SK-N-SH (cell line): ENCODE measurements around the gene JCHAIN. TPM values are rescaled to one million over a fixed set of nuclear protein-coding genes. Genes with fewer than 3 reads are reported as not detected.

ENCODE experiments used
- CTCF ChIA-PET: fragments of 300-600, 350-600 bp; formaldehyde crosslinking; extraction: SDS; loops from one replicate; lab custom pipeline; 2021; lab: Yijun Ruan, JAX
- POLR2A ChIA-PET: fragments of 350-600 bp; sonication (Branson Sonifier 250); formaldehyde crosslinking; extraction: SDS; loops from one replicate; lab custom pipeline; 2020; ENCODE audit warnings: antibody characterized with exemption, inconsistent platforms; lab: Yijun Ruan, JAX
- DNase-seq: peaks from one replicate; pipeline ENCODE4 v3.0.0; 2012
- H2AFZ ChIP-seq: fragments of 200-600 bp; sonication (generic); 2 replicates; pipeline ENCODE4 v1.8.1; 2016; ENCODE audit warnings: antibody characterized with exemption, mild to moderate bottlenecking, low read depth
- H3F3A ChIP-seq: fragments of 200-600 bp; sonication (generic); replicated peaks from 2 replicates; pipeline ENCODE3; 2016; ENCODE audit warnings: antibody characterized with exemption, mild to moderate bottlenecking; ENCODE audit not compliant: insufficient read depth
- H3K27ac ChIP-seq, 2 experiments: fragments of 200-500 bp in 1 of 2; fragments of 200-600 bp in 1 of 2; sonication (Bioruptor generic) in 1 of 2; sonication (generic), shearing (Covaris generic) in 1 of 2; 2 replicates each; pipeline versions ENCODE4 v1.5.1 to v1.6.1; 2014 to 2016; ENCODE audit warnings: low read depth in 2 of 2, inconsistent platforms in 1 of 2, low read length in 1 of 2, mild to moderate bottlenecking in 1 of 2, mixed read lengths in 1 of 2
- H3K27me3 ChIP-seq: fragments of 200-600 bp; sonication (generic), shearing (Covaris generic); 2 replicates; pipeline ENCODE4 v1.6.1; 2016; ENCODE audit warnings: mixed run types; ENCODE audit not compliant: insufficient read depth
- H3K36me3 ChIP-seq, 2 experiments: fragments of 200-500 bp in 1 of 2; fragments of 200-600 bp in 1 of 2; sonication (Bioruptor generic) in 1 of 2; sonication (generic) in 1 of 2; replicated peaks in 1 of 2; 2 replicates each; pipeline versions ENCODE3 to v1.5.1; 2014 to 2016; ENCODE audit warnings: low read length in 1 of 2, mild to moderate bottlenecking in 1 of 2; ENCODE audit not compliant: insufficient read depth in 2 of 2, control insufficient read depth in 1 of 2
- H3K4me1 ChIP-seq, 2 experiments: fragments of 200-500 bp in 1 of 2; fragments of 200-600 bp in 1 of 2; sonication (Bioruptor generic) in 1 of 2; sonication (generic), shearing (Covaris generic) in 1 of 2; 2 replicates each; pipeline versions ENCODE4 v1.5.1 to v1.6.1; 2014 to 2016; ENCODE audit warnings: low read depth in 1 of 2, low read length in 1 of 2, mixed run types in 1 of 2; ENCODE audit not compliant: insufficient read depth in 2 of 2, control insufficient read depth in 1 of 2
- H3K4me2 ChIP-seq: fragments of 200-600 bp; sonication (generic), shearing (Covaris generic); 2 replicates; pipeline ENCODE4 v1.6.1; 2017; ENCODE audit warnings: mixed run types
- H3K4me3 ChIP-seq, 2 experiments: fragments of 200-500 bp in 1 of 2; fragments of 200-600 bp in 1 of 2; sonication (Bioruptor generic) in 1 of 2; sonication (generic), shearing (Covaris generic) in 1 of 2; 2 replicates each; pipeline versions ENCODE4 v1.5.1 to v1.8.1; 2014 to 2016; ENCODE audit warnings: low read depth in 2 of 2, inconsistent platforms in 1 of 2, low read length in 1 of 2, mild to moderate bottlenecking in 1 of 2, mixed read lengths in 1 of 2, moderate library complexity in 1 of 2
- H3K79me2 ChIP-seq: fragments of 200-600 bp; sonication (generic); 2 replicates; pipeline ENCODE4 v1.8.1; 2017; ENCODE audit warnings: mild to moderate bottlenecking; ENCODE audit not compliant: insufficient read depth
- H3K9ac ChIP-seq: fragments of 200-600 bp; sonication (generic); 2 replicates; pipeline ENCODE4 v1.6.1; 2017; ENCODE audit warnings: mixed run types
- H3K9me2 ChIP-seq: fragments of 200-600 bp; sonication (generic); 2 replicates; pipeline ENCODE4 v1.6.1; 2017; ENCODE audit warnings: mixed run types
- H3K9me3 ChIP-seq: fragments of 200-600 bp; sonication (generic); 2 replicates; pipeline ENCODE4 v1.6.1; 2017; ENCODE audit warnings: mixed run types, mild to moderate bottlenecking, moderate library complexity
- H4K20me1 ChIP-seq: fragments of 200-600 bp; sonication (generic); 2 replicates; pipeline ENCODE4 v1.6.1; 2017; ENCODE audit warnings: mild to moderate bottlenecking, mixed run types; ENCODE audit not compliant: insufficient read depth
- CTCF ChIP-seq: fragments of 200-600 bp; sonication (generic); IDR thresholded peaks from 2 replicates; pipeline ENCODE4 v1.6.1; 2017; ENCODE audit warnings: antibody characterized with exemption, mild to moderate bottlenecking, moderate library complexity
- FOXJ3 ChIP-seq: sonication (generic); formaldehyde crosslinking; IDR thresholded peaks from 2 replicates; pipeline ENCODE4 v1.5.1; 2020; ENCODE audit warnings: mild to moderate bottlenecking, missing genetic modification reagents
- GABPA ChIP-seq: IDR thresholded peaks from 2 replicates; pipeline ENCODE4 v1.4.0; 2012; ENCODE audit warnings: low read depth, mild to moderate bottlenecking
- GATA2 ChIP-seq: sonication (generic); formaldehyde crosslinking; IDR thresholded peaks from 2 replicates; pipeline ENCODE4 v1.5.0; 2020; ENCODE audit warnings: mild to moderate bottlenecking, missing genetic modification reagents
- MXI1 ChIP-seq: IDR thresholded peaks from 2 replicates; pipeline ENCODE4 v1.6.1; 2012; ENCODE audit warnings: mild to moderate bottlenecking, low read depth, low read length, improper control_type of control experiment
- NFIC ChIP-seq: IDR thresholded peaks from 2 replicates; pipeline ENCODE4 v1.4.0; 2012; ENCODE audit warnings: borderline replicate concordance
- PBX3 ChIP-seq: IDR thresholded peaks from 2 replicates; pipeline ENCODE4; 2012
- REST ChIP-seq: IDR thresholded peaks from 2 replicates; pipeline ENCODE4 v1.6.1; 2012; ENCODE audit warnings: mild to moderate bottlenecking, low read depth, low read length, moderate library complexity
- TCF12 ChIP-seq: IDR thresholded peaks from 2 replicates; pipeline ENCODE4 v1.4.0; 2012
- USF1 ChIP-seq: IDR thresholded peaks from 2 replicates; pipeline ENCODE4 v1.4.0; 2012; ENCODE audit warnings: low read depth, borderline replicate concordance
- USF2 ChIP-seq: fragments of 150-350 bp; IDR thresholded peaks from 2 replicates; pipeline ENCODE4 v1.6.1; 2017; ENCODE audit warnings: antibody characterized with exemption, low read length, low read depth, borderline replicate concordance
- WGBS: methylation state at CpG from one replicate; pipeline ENCODE4 v1.1.6; 2017; ENCODE audit warnings: low lambda C conversion rate; 5-methylcytosine and 5-hydroxymethylcytosine counted together
- polyA plus RNA-seq, 3 experiments: library from polyadenylated mRNA; depleted of rRNA; stranded (reverse); fragments of >200 nt; gene quantifications; 2 replicates each; pipeline ENCODE4 v1.2.3, GENCODE V29; 2012

JCHAIN gene
- polyA plus RNA-seq, 1 of the 3 experiments (the other 2 are of a cell fraction): 1.1 TPM

GRCh38 chr4:70712604-70713452 lies 46.5 kb upstream of the JCHAIN start:
- WGBS: 94% methylated on average over 7 of the region's 7 CpGs
- Histone ChIP-seq H3K4me2 (no peak overlapping the region), H3K27ac (no peak overlapping the region), H3K9me3 (no peaks in the 10 kb centered on the region), H3K4me1 (no peaks in the 10 kb centered on the region), H3K9me2 (no peaks in the 10 kb centered on the region), H3F3A (no peaks in the 10 kb centered on the region), H2AFZ (no peak overlapping the region), H3K27me3 (no peaks in the 10 kb centered on the region), H4K20me1 (no peaks in the 10 kb centered on the region), H3K4me3 (no peak overlapping the region), H3K79me2 (peaks cover 73% of the 10 kb centered on the region), H3K9ac (no peak overlapping the region), H3K36me3 (no peaks in the 10 kb centered on the region)
- TF ChIP-seq USF1 (no peak), CTCF (no peak), FOXJ3 (CRISPR knock-in tag) (no peak), TCF12 (no peak), MXI1 (no peak), PBX3 (no peak), GATA2 (CRISPR knock-in tag) (no peak), GABPA (no peak), USF2 (no peak)
- ChIA-PET CTCF (interaction anchor here (1.0 to 1.6 kb wide), 2 partner anchors 9 to 16 kb away, joined by 3 to 5 read pairs; no protein-coding TSS in a partner anchor), POLR2A (no interaction called here)
- no peak for DNase-seq

- H3K9me2 ChIP-seq: no peaks in the 10 kb centered on the region
- POLR2A ChIA-PET: no interaction called here
- no peaks in the 10 kb centered on the region for H3K9me3 ChIP-seq
- WGBS: 72% methylated on average over 3 of the region's 3 CpGs
- no peaks in the 10 kb centered on the region for H3K27me3 ChIP-seq
- no peak overlapping the region for H3K27ac ChIP-seq
- H2AFZ ChIP-seq: no peak overlapping the region
- H4K20me1 ChIP-seq: no peaks in the 10 kb centered on the region
- no peaks in the 10 kb centered on the region for H3K36me3 ChIP-seq
- no peak overlapping the region for H3K4me2 ChIP-seq
- no peak overlapping the region for H3K9ac ChIP-seq
- TF ChIP-seq CTCF (no peak), NFIC (peak; percentile 28; the same call in 1 of the 2 replicates), USF1 (no peak), REST (no peak), MXI1 (no peak), TCF12 (no peak)
- H3F3A ChIP-seq: no peaks in the 10 kb centered on the region
- peaks cover 75% of the 10 kb centered on the region for H3K79me2 ChIP-seq
- H3K4me1 ChIP-seq: no peaks in the 10 kb centered on the region; a peak in 1 of 4 replicates
- CTCF ChIA-PET: interaction anchor here (1.6 kb wide), 1 partner anchor 8 kb away, joined by 5 read pairs; no protein-coding TSS in a partner anchor
- DNase-seq: no peak
- H3K4me3 ChIP-seq: no peak overlapping the region
These were observed 45.8 kb upstream of the JCHAIN start for GRCh38 chr4:70712150-70712549.
